ENCODE data around the gene UPP2.

UPP2 gene

DNA sequence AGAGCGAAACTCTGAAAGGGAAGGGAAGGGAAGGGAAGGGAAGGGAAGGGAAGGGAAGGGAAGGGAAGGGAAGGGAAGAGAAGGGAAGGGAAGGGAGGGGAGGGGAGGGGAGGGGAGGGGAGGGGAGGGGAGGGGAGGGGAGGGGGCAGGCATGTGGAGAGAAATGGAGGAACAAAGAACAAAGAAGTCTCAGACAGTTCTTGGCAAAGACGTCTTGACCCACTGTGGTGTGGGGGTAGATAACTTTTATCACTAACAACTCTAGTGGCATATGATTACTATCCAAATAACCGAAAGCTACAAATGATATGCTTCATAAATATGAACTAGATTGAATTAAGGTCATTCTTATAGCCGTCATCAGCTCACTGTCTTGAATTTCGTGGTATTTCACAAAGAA, 3.2 kb downstream of the UPP2 start:
- DNase-seq (ENCODE audit: low read depth in 2 of 2) = no peak

DNA sequence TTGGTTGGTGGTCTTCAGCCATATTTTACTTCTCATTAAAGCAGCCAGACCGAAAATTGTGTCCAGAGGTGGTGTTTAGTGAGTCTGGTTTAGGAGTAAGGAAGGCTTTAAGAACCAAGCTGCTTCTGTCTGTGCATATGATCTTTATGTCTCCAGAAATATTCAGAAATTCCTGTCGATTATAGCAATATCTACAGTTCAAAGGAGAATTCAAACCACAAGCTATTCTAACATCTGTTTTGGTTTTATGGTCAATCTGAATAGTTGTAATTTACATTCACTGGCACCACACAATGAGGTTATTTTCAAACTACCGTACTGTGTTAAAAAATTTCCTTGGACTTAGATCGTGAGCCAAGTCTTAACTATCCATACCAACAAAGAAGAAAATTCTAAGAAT, 11.3 kb downstream of the UPP2 start:
- DNase-seq (ENCODE audit: low read depth in 2 of 2) = no peak

DNA sequence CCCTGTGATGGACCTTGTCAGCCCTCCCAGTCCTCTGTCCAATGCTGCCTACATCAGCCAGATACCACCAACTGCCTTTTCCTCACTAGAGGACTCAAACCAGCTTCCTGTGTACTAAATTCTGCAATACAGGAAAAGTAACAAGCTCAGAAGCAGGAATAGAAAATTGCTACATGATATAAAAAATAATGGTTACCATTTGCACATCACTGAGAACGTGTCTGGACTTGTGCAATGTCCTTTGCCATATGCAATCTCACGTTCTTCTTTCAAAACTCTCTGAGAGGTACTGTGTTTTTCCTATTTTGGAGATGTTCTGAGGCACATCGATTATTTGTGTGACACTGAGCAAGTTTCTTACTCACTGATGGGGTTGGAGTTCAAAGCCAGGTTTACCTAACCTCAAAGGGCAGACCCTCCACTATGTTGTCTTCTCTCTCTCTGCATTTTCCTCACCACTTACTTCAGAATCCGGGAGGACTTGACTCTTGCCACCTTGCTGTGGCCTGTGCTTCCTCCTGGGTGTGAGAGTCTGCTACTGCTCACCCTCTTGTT, 12.1 kb downstream of the UPP2 start:
- no peak for DNase-seq (ENCODE audit: low read depth in 2 of 2)

DNA sequence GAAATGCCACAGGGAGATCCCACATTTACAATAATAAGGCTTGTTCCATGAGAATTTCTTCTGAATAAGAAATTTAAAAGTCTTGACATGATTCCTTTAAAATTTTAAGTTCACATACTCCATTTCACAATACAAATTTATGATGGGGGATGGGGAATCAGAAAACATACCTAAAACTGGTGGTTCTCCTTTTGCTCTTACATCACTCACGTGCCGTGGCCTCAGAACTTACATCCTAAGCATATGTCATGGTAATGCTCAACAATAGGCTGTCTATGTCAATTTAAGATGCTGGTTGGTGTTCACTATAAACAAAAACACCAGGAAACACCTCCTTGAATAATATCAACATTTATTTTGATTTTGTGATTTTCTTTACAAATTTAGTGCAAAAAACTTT, 12.8 kb downstream of the UPP2 start:
- no peak for DNase-seq (ENCODE audit: low read depth in 2 of 2)

DNA sequence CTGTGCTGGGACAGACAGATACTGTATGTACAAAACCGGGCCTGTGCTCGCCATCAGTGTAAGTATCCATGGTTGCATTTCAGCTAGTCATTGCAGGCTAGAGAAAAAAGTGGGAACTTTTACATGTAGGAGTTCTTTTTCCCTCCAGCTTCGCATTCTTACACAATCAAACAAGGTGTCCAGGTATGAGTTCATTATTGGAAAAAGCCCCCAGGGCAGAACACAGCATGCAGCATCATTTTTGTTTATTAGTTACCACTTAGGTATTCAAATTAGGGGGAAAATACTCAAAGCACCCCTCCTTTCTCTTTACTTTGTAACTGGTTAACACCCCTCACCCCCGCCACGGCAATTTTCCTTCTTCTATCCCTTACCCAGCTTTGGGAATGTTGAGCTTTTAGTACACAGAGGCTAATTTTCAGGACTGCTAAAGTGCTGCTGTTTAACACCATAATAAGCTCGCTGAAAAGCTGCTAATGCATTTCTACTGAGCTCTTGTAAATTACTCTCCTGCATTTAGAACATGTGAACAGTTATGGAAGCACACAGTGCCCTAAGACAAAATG, 13.6 kb downstream of the UPP2 start:
- no peak for DNase-seq (ENCODE audit: low read depth in 2 of 2)

DNA sequence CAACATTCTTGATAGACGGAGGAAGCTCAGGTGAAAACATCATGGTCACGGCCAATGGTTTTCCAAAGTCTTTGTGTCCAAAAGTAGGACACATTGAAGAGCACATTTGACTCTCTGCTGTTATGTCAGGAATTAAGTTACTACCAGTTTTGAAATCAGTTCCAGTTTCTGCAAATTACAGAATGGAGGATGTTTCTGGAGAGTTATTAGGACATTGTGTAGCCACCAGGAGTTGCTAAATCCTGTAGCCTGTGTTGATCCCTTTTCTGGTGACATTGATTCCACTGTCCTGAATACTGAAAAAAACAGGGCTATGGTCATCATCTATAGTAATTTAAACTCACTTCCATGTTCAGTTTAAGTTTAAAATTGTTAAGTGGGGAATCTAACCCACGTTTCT, 15.3 kb downstream of the UPP2 start:
- DNase-seq (ENCODE audit: low read depth in 2 of 2) = no peak

DNA sequence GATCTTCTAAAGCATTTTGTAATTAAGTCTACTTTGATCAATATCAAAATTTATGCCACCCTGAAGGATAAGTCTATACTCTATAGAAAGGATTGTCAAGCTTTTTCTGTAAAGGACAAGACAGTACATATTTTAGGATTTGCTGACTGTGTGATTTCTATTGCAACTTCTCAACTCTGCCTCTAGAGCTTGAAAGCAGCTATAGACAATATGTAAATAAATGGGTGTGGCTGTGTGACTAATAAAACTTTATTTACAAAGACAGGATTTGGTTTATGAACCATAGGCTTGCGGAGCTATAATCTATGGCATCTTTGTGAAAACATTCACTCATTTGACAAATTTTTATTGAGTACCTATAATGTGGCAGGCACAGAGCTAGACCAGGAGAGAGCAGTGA, 18.4 kb downstream of the UPP2 start:
- no peak for DNase-seq (ENCODE audit: low read depth in 2 of 2)

DNA sequence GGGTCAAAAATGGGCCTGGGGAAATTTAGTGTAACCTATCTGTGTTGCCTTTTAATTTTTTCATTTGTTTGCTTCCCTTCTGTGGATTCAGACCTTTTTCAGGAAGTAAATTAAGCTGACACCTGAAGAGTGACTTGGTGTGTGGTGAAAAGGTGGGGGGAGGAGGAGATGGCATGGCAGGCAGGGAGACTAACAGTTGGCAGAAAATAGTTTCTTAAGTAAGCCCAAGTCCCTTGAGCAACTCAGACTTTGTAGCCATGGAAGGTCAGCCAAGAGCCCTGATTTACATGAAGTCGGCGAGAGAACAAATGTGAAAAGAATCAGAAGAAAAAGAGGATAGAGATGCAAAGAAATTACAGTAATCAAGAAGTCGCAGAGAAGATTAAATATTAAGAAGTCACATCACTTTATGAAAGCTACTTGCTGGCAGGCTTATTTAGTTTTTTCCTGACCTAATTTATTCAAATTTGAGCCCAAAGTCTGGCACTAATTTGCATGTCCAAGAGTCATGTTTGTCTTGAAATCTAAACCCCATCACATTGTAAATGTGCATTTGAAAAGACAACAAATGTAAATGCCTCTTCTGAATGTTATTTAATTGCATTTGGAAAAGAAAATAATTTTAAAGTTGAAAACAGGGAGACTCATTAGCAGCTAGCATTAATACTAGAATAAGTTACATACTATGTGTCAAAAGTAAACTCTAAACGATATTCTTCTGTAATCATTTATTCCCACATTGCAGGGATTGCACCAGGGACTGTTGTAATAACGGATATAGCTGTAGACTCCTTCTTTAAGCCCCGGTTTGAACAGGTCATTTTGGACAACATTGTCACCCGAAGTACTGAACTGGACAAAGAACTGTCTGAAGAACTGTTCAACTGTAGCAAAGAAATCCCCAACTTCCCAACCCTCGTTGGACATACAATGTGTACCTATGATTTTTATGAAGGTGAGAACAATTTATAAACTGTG, 19.3 kb downstream of the UPP2 start:
- DNase-seq (ENCODE audit: low read depth in 2 of 2) = no peak

DNA sequence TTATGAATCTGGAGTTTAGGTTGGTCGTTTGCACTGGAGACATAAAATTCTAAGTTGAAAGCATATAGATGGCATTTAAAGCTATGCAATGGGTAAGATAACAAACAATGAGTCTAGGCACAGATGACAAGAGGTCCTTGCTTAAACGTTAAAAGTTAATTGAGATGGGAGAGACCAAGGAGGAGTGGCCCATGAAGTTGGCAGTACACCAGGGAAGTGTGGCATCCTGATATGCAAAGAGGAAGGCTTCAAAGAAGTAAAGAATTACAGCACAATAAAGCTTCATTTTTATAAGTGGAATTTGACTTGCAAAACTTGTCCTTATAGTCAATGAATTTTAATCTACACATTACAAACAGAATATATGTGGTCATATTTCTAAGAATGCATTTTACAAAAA, 23.2 kb downstream of the UPP2 start:
- DNase-seq (ENCODE audit: low read depth in 2 of 2) = no peak

DNA sequence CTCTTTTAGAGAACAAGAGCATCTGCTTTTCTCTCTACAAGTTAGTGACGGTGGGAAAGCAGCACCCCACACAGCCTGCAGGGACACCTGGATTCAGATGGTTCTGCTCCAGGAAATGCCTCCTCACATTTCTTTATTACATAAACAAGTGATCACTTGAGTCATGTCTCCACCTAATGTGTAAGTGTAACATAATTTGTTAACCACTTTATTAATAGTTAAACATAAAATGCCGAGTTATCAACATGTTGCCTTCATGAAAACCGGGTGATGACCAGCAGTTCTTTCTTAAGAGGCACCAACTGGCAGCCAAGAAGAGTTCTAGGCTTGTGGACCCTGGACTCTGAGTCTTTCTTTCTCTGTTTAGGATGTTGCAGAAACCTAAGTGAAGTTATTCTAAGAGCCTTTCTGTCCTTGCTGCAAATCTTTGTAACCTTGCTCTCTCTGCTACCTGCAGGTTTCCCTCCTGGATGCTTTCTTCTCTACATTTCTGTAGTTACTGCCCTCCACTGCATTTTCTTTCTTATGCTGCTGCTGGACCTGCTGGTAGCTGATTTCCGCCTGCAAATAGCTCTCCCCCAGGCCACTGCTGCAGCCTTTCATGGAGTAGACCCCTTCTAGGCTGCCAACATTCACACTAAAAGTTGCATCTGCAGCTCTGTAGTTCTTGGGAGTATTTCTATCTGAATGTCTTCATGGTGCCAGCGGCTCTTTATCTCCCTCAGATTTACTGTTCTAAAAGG, 24.3 kb downstream of the UPP2 start:
- no peak for DNase-seq (ENCODE audit: low read depth in 2 of 2)

DNA sequence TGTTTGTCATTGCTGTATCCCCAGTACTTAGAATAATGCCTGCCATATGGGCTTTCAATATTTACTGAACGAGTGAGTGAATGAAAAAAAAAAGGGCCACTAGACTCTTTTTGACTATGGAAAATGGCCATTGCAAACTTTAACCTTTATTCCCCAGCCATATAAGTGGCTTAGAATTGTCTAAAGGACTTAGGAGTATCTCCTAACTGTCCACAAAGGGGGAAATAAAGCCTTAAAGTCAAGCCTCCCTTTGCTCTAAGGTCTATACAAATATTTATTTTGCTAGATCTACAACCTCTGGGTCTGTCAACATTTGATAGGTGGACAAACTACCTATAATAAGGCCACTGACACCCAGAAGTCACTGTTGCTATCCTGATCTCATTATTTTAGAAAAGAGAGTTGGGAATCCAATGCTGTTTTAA, 25.7 kb downstream of the UPP2 start:
- no peak for DNase-seq (ENCODE audit: low read depth in 2 of 2)

DNA sequence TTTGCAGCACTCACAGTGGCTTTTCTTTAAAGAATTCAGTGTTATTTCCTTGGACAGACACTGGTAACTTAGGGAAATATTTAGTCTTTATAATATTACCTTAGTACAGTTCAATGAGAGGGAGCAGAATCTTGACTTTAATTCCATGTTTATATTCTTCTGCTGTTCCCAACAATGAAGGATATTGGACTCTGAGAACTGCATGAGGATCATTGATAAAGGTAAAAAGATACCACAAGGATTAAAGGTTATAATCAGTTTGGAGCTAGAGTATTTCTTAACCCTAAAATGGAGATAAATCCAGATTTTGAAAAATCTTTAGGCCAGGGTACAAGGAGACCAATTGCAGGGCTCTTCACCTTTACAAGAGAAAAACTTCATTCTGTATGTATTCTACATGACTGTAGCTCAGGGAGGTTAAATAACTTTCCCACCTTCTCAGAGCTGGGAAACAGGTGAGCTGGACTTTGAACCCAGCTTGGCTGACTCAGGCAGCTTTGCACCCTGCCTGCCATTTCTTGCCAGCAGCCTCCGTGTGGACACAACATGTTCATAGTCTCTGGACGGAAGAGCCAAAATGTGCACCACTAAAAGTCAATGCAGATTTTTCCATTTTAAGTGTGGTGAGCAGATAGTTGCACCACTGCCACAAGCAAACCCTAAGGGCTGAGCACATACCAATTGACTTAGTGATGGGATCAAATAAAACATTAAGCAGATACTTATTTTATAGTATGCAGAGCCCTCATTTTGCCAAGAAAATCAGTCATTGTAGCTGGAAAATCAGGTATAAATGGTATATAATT, 26.7 kb downstream of the UPP2 start:
- DNase-seq (ENCODE audit: low read depth in 2 of 2) = no peak

DNA sequence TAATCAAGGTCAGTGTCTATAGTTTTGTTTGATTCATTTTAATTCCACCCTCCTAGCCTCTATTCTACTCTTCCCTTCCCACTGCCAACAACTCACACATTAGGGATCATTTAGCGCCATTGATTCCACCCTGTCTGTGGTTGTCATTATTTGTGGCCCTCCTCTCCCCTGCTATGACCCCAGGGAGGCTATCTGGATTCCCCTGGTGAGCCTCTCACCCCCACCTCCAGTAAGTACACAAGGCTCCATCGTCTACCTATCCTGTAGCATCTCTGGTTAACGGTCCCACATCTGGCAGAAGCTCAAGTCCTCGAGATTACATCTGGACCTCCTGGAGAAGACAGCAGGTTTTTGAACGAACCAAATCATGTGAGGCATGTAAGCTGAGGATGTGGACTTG, 27.4 kb downstream of the UPP2 start:
- DNase-seq (ENCODE audit: low read depth in 2 of 2) = no peak

DNA sequence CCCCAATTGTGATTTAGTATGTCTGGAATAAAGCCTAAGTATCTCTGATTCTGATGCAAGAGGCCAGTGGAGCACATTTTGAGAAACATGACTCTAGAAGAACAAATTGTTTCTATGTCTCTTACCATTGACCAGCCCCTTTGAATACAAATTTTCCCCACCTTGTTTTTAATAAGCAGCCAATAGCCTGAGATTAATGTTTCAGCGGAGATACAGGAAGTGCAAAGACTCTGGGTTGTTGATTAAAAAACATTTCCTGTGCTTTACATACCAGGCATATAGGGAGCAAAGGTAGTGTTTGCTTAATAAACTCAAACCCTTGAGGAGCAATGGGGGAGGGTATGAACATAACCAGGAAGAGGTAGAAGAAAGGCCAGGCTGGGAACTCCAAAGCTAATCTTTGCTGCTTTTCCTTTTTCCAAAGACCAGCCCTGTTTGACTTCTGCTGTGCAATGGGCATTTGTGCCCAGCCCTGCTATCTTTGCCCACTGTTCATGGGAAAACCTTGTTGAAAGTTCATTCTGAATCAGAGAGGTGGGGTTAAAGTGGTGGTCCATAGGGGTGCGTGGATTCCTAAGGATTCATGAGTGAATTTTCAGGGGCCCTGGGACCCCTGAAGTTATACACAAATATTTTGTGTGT, 29.3 kb downstream of the UPP2 start:
- DNase-seq (ENCODE audit: low read depth in 2 of 2) = no peak

DNA sequence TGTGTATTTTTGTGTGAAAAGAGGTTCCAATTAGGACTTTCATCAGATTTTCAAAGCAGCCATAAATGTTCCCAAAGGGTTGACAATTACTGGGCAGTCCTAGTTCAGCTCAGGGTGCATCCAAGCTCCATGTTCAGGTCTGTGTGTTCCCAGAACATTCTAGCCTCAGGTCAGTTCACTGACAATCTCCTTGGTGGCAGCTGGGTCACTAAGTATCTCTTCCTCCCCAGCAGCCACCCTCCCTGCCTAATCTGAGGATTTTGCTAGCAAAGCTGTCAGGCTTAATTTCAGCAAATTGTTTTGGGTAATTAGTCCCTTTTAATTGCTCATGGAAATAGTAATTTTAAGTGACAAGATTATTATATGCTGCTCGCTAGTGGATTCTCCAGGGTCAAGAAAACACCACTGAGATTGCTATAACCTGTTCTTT, 29.8 kb downstream of the UPP2 start:
- DNase-seq (ENCODE audit: low read depth in 2 of 2) = no peak

DNA sequence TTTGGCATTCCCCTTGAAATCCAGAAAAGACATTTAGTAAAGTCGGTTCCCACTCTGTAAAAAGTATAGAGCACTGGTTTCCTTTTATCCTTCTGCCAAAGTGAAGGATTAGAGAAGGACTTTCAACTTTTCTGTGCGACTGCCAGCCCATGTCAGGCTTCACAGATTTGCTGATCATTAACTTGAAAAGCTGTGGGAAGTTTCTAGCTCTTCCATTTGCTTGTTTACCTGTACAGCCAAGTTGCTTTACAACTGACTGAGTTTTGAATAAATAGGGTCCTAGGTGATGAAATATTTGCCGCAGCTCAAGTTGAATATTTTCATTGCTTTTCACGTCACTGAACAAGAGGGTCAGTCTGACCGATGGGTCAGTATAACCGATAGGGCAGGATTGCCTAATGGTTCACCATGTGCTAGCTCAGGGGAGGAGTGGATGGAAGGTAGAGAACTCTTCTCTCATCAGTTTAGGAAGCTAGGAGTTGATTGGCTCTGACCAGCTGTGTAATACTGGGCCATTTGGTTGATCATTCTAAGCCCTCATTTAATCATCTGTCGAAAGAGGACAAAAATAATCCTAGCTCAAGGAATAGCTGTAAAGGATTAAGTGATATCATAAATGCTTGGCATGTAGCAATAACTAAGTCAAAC, 30.4 kb downstream of the UPP2 start:
- no peak for DNase-seq (ENCODE audit: low read depth in 2 of 2)

DNA sequence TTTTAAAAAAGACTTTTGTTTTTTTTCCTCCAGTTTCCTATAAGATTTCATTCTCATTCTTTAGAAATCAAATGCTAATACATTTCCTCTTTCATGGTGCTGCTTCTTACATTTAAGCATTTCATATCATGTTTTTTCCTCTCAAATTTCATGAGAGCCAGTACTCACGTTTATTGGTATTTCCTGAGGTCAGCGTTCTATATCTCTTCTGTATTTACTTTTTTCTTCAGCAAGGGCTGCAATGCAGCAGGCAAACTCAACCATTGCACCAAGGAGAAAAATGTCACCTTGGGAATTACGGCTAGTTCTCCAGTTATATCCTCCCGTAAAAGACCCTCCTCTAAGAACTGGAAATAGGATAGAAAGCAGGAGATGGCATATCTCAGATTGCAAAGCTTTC, 32.4 kb downstream of the UPP2 start:
- no peak for DNase-seq (ENCODE audit: low read depth in 2 of 2)

DNA sequence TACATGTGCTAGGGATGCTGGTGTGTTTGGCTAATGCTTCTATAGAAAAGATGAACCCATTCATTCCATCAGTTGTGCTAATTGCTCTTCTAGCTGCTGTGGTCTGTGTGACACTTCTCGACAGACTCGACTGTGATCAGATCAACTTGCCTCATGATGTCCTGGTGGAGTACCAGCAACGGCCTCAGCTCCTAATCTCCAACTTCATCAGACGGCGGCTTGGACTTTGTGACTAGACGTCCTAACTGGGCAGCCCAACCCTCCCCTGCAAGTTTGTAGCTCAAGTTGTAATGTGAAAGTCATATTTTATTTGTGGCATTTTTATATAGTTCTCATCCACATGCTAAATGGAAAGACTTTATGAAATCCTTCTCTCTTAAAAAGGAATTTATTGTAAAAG, 33.0 kb downstream of the UPP2 start:
- DNase-seq (ENCODE audit: low read depth in 2 of 2) = no peak

DNA sequence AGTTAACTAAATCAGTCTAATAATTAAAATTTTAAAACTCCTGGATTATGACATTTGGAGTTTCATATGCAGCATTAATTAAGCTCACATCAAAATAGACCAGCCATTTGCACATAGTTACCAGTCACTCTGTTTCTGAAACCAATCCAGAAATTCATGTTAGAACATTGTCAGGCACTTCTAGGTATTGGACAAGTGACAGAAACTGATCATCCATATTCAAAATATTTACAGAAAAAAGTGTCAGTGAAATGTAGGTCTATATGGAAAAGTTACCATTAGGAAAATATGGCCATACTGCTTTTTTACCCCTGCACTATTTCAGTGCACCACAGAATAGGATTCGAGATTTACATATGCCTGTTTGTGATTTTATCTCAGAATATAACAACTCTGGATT, 33.4 kb downstream of the UPP2 start:
- no peak for DNase-seq (ENCODE audit: low read depth in 2 of 2)

DNA sequence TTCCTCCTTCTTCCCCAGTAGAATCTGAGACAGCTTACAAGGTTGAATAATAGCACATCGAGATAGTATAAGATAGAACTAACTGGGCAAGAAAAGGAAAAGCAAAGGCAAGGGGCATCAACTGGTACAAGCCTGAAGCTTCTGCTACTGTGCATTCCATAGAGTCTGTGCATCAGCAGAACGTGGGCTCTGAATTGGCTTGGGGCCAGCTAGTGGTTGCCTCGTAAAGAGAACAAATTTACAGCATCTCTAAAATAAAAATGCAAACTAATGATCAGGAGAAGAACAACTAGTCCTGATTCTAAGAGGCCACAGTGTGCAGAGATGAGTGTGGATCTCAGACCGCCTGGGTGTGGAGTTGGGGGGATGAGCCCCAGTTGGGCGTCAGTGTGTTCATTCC, 36.6 kb downstream of the UPP2 start:
- no peak for DNase-seq (ENCODE audit: low read depth in 2 of 2)

DNA sequence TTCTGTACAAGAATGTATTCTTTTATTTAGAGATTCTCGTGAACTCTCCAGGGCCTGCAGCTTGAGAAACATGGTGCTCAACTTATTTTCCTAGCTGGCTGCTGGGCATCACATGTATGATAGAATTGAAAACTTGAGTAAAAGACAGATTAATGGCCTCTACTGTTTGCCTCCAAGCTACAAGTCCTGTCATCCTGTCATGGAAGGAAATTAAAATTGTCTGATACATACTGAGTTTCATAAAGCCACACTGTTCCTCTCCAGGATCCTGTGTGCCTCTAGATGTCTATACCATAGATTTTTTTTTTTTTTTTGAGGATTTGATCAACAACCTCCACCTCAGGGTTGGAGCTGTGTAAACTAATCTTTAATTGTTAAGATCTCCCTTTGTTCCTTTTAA, 38.5 kb downstream of the UPP2 start:
- DNase-seq (ENCODE audit: low read depth in 2 of 2) = no peak
